IPS-20b (cell line): ENCODE data around the gene MAP3K8.

ENCODE experiments used
- H3K27ac ChIP-seq: one replicate; pipeline ENCODE4 v1.5.1; 2013; ENCODE audit warnings: low read length
- H3K27me3 ChIP-seq: 2 replicates; pipeline ENCODE4 v1.6.1; 2013; ENCODE audit warnings: mild to moderate bottlenecking, low read length, inconsistent platforms; ENCODE audit not compliant: insufficient read depth
- H3K36me3 ChIP-seq: 2 replicates; pipeline ENCODE4 v1.6.1; 2013; ENCODE audit warnings: low read depth, mild to moderate bottlenecking, inconsistent platforms, low read length, moderate library complexity; ENCODE audit not compliant: insufficient read depth
- H3K4me1 ChIP-seq: 2 replicates; pipeline ENCODE4 v1.6.1; 2013; ENCODE audit warnings: mild to moderate bottlenecking, control low read depth, inconsistent platforms, low read length, moderate library complexity; ENCODE audit not compliant: insufficient read depth
- H3K4me3 ChIP-seq: 2 replicates; pipeline ENCODE4 v1.5.1; 2013; ENCODE audit warnings: mild to moderate bottlenecking, low read length, inconsistent platforms
- H3K9ac ChIP-seq: 2 replicates; pipeline ENCODE4 v1.6.1; 2013; ENCODE audit warnings: low read depth, mild to moderate bottlenecking, inconsistent platforms, low read length, moderate library complexity
- H3K9me3 ChIP-seq: 2 replicates; pipeline ENCODE4 v1.6.1; 2013; ENCODE audit warnings: mild to moderate bottlenecking, low read depth, low read length, inconsistent platforms; ENCODE audit not compliant: insufficient read depth

MAP3K8 gene

DNA sequence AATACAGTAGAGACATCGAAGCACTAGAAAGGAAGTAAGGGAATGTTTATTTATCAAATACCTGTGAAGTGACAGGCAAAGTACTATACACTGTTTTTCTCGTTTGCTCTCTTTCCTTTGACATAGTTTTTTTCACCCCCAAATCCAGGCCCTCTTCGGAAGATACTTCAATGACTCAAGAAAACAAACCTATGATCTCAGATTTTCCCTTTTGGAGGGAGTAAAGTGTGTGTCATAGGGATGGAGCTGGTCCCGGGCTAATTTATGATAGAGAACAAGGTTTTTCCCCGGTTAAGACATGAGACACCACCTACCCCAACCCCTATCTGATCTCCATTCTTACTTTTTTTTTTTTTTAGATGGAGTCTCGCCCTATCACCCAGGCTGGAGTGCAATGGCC is 61.7 kb downstream of the MAP3K8 start:
- H3K4me1 ChIP-seq, result no peaks in the 10 kb centered on the region
- no peak overlapping the region for H3K9ac ChIP-seq
- no peaks in the 10 kb centered on the region for H3K36me3 ChIP-seq
- H3K27me3 ChIP-seq, result no peaks in the 10 kb centered on the region; the same call in 1 of the 2 replicates
- no peak overlapping the region for H3K4me3 ChIP-seq
- H3K27ac ChIP-seq, result no peak overlapping the region
- no peaks in the 10 kb centered on the region for H3K9me3 ChIP-seq

DNA sequence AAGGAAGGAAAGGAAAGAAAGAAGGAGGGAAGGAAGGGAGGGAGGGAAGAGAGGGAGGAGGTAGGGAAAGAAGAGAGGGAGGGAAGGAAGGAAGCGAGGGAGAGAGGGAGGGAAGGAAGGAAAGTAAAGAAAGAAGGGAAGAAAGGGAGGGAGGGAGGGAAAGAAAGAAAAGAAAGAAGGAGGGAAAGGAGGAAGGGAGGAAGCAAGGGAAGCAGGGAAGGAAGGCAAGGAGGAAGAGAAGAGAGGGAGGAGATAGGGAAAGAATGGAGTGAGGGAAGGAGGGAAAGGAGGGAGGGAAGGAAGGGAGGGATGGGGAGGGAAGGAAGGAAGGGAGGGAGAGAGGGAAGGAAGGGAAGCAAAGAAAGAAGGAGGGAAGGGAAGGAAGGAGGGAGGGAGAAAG is 65.8 kb downstream of the MAP3K8 start:
- Histone ChIP-seq H3K9me3 (no peaks in the 10 kb centered on the region), H3K9ac (no peak overlapping the region), H3K4me1 (peaks cover 8% of the 10 kb centered on the region; the same call in 1 of the 2 replicates), H3K27me3 (no peaks in the 10 kb centered on the region; the same call in 1 of the 2 replicates), H3K27ac (no peak overlapping the region), H3K36me3 (no peaks in the 10 kb centered on the region), H3K4me3 (no peak overlapping the region)

DNA sequence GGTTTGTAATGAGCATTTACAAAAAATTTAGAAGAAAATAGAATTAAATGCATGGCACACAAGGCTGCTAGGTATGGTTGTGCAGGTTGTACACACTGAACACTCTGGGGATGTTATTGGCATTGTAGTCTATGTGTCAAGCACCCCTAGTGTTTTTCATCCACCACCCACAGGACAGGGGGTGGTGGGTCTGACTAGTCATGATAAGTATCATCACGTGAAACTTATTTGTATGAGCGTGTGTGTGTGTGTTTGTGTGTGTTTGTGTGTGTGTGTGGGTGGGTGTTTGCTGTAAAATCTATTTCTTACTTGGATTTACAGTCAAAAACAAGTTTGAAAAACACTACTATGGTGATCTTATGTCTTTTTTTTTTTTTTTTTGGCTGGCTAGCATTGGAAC is 66.5 kb downstream of the MAP3K8 start:
- Histone ChIP-seq H3K4me3 (no peak overlapping the region), H3K27me3 (no peaks in the 10 kb centered on the region; the same call in 1 of the 2 replicates), H3K9ac (no peak overlapping the region), H3K36me3 (no peaks in the 10 kb centered on the region), H3K9me3 (no peaks in the 10 kb centered on the region), H3K27ac (no peak overlapping the region), H3K4me1 (peaks cover 8% of the 10 kb centered on the region; the same call in 1 of the 2 replicates)

DNA sequence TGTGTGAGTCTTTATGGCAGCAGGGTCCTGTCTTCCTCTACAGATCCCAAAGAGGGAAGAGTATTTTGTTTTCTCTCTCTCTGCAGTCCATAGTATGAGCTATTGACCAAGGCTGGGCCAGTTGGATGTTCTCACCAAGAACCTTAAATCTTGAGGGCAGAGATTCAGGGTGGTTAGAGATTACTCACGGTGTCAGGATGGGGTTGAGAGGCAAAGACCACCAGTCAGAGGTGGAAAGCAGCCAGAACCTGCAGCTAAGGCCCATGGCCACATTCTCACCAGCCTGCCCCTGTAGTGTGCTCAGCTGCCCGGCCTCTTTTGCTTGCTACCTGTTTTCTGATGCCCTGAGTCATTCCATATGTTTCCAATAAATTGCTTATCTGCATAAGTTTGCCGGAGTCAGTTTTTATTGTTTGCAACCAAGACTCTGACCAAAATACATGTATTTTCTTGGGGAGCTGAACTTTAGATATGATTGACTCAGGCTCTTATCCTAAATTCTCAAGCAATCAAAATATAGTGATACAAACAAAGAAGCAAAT is 67.0 kb downstream of the MAP3K8 start:
- no peak overlapping the region for H3K27ac ChIP-seq
- no peaks in the 10 kb centered on the region for H3K36me3 ChIP-seq
- H3K9ac ChIP-seq, result no peak overlapping the region
- H3K4me1 ChIP-seq, result peaks cover 8% of the 10 kb centered on the region; the same call in 1 of the 2 replicates
- no peaks in the 10 kb centered on the region for H3K9me3 ChIP-seq
- no peak overlapping the region for H3K4me3 ChIP-seq
- no peaks in the 10 kb centered on the region; the same call in 1 of the 2 replicates for H3K27me3 ChIP-seq

DNA sequence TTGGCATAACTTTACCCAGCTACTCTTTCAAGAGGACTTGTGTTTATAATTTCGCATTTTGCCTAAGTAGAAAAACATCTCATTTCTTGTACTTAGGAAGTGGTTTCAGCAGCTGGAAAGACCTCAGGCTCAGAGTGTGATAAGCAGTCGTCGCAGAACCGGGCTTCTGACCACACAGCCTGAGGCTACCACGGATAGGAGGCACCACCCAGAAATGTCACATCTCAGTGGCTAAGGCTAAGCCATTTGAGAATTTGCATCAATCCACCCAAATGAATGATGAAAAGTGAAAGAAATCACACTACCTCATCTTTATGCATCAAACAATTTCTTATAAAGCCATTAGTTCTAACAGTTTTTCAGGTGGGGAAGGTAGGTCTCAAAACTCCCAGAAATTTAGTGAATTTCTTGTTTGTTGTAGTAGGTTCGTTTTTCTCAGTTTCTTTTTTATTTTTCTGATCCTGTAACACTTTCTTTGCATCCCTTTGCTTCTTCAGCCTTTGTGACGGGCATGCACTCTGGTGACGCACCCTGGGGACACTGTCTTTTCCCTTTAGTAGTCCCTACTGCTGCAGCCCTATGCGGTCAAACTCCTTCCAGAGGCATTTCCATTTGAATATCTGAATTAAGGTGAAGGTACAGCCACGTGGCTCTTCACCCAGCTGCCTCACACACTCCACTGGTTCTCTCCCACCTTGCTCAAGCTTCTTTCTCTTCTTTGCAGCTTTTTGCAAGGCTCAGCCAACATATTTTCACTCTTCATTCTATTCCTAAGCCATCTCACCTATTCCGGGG is 68.5 kb downstream of the MAP3K8 start:
- H3K9ac ChIP-seq, result no peak overlapping the region; the same call in 1 of the 2 replicates
- H3K9me3 ChIP-seq, result no peaks in the 10 kb centered on the region
- no peaks in the 10 kb centered on the region for H3K36me3 ChIP-seq
- no peak overlapping the region for H3K27ac ChIP-seq
- H3K4me1 ChIP-seq, result peaks cover 8% of the 10 kb centered on the region; the same call in 1 of the 2 replicates
- H3K27me3 ChIP-seq, result no peaks in the 10 kb centered on the region
- H3K4me3 ChIP-seq, result no peak overlapping the region

DNA sequence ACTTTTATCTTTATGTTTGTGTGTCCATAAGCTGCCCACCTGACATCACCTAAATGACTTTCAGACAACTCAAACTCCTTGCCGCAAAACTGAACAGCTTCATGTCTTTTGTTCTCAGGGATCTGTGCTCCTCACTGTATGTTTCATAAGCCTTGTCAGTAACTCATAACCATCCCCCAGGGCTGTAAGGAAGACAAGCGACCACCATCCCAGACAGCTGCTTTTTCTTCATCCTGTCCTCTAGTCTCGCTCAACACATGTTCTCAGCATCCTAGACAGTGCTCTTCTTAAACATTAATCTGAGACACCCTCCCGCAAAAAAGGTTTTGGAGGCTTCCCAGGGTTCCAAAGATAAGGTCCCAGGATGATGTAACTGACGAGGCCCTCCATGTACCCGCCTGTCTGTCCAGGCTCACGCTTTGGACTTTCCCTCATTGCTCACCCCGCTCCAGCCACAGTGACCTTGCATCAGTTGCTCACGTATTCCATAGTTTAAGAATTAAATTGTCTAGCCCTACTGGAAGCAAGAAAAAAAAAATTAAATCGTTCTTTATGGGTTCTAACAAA is 69.8 kb downstream of the MAP3K8 start:
- Histone ChIP-seq H3K4me1 (peaks cover 8% of the 10 kb centered on the region; the same call in 1 of the 2 replicates), H3K9me3 (no peaks in the 10 kb centered on the region), H3K9ac (no peak overlapping the region), H3K27me3 (no peaks in the 10 kb centered on the region), H3K36me3 (no peaks in the 10 kb centered on the region), H3K4me3 (no peak overlapping the region), H3K27ac (no peak overlapping the region)

DNA sequence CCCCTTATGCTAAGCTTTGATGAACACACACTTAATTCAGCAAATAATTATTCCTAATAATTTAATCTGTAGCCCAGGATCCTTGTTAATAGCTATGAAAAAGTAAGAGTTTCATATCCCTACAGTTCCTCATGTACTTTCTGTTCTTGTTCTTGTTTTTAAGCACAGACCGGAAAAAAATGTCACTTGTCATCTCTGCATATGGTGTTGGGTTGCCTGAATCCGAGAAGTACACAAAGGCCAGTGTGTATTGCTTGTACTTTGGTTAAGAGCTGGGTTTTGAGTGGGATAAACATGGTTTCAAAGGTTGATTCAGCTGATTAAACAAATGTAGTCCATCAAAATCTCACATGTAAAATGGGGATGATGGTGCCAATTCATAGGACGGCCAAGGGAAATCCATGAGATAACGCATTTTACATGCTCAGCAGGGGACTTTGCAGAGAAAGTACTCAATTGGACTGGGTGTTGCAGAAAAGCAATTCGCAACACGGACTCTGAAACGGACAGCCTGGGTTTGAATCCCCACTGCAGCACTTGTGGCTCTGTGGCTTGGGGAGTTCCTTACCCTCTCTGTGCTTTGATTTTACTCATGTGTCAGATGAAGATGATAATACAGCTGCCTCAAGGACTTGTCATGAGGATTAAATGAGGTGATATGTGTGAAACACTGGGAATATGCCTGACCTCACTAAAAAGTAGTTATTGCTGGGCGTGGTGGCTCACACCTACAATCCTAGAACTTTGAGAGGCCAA is 71.7 kb downstream of the MAP3K8 start:
- Histone ChIP-seq H3K27ac (no peak overlapping the region), H3K4me1 (peaks cover 8% of the 10 kb centered on the region; the same call in 1 of the 2 replicates), H3K9me3 (no peaks in the 10 kb centered on the region), H3K36me3 (no peaks in the 10 kb centered on the region), H3K27me3 (no peaks in the 10 kb centered on the region), H3K4me3 (no peak overlapping the region), H3K9ac (no peak overlapping the region)

DNA sequence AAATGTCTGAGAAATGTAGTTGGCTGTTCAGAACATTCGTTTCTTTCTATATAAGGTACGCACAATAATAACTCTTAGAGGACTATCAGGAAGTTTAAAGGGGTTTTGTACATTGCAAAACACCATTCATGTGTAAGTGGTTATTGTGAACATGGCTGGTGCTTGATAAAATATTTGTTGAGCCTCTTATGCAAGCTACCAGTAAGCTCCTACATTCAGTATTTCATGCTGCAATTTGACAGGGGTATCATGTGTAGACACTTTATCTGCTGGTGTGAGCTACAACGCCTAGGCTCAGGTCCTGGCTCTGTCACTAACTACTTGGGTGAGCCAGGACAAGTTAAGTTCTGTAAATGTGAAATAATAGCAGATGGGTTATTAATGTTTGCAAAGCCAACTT is 75.5 kb downstream of the MAP3K8 start:
- no peak overlapping the region for H3K27ac ChIP-seq
- H3K4me1 ChIP-seq, result no peaks in the 10 kb centered on the region
- H3K36me3 ChIP-seq, result no peaks in the 10 kb centered on the region
- no peaks in the 10 kb centered on the region for H3K9me3 ChIP-seq
- no peak overlapping the region for H3K9ac ChIP-seq
- no peaks in the 10 kb centered on the region for H3K27me3 ChIP-seq
- H3K4me3 ChIP-seq, result no peak overlapping the region

DNA sequence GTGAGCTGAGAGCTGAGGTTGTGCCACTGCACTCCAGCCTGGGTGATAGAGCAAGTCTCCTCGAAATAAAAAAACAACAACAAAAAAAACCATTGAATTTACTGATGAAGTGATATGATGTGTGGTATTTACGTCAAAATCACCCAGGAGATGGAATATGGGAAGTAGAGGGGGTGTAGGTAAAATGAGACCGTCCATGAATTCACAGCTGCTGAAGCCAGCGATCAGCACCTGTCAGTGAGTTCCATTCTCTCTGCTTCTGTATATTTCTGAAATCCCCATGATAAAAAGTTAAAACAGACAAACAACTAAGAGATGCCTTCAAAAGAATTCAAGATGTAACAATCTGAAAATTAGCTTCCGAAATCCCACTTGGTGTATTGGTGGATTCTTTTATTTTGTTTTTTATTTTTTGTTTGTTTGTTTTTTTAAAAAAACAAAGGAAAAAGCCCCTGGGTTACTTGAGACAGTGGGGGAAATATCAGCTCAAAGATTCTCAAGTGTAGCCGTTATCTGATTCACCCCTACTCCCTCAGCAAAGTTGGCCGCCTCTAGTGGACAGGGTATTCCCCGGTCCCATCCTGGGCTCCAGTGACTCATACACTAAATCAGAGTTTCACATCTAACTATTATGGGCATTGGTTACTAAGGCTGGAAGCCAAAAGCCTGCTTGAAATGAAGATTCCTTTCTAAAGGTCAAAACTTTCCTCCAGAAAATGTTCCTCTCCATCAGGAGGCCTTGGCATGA is 76.4 kb downstream of the MAP3K8 start:
- no peak overlapping the region for H3K4me3 ChIP-seq
- H3K27ac ChIP-seq, result no peak overlapping the region

DNA sequence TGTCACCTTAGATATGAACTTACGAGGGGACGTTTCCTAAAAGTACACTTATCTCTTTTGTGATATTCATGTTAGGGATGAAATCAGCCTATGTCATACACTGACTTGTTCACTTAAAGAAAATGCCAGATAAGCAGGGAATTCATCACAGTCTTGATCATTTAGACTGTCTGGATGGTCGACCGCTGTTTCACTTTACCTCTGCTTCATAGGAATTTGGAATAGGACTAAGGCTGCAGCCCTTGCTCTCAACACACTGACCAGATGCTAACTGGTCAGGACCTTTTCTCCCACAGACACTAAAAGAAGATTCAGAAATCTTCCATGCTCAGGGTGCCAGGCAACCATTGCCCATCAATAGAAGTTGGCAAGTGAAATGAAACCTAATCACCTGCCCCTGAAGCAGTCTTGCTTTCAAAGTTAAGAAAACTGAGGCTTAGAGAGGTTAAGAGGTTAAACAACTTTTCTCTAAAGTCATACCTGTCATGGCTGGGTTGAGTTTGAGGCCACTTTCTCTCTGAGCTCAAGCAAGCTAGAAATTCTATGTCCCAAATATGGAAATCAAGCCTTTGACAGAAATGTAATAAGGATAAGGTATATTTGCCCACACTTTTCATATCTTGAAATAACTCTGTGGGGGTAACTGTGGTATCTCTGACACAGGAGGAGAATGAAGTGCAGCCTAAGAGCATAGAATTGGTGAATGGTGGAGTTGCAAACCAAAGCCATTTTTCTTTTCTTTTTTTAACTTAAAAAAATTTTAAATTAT is 77.1 kb downstream of the MAP3K8 start:
- Histone ChIP-seq H3K27me3 (no peaks in the 10 kb centered on the region), H3K9ac (no peak overlapping the region), H3K36me3 (no peaks in the 10 kb centered on the region), H3K4me1 (no peaks in the 10 kb centered on the region), H3K27ac (no peak overlapping the region), H3K9me3 (no peaks in the 10 kb centered on the region), H3K4me3 (no peak overlapping the region)

More for the DNA sequence above, 76.4 kb downstream of the MAP3K8 start:
- no peak overlapping the region for H3K9ac ChIP-seq
- H3K9me3 ChIP-seq, result no peaks in the 10 kb centered on the region
- no peaks in the 10 kb centered on the region for H3K4me1 ChIP-seq
- no peaks in the 10 kb centered on the region for H3K27me3 ChIP-seq
- H3K36me3 ChIP-seq, result no peaks in the 10 kb centered on the region
